ENCODE measurements around the gene FERMT1.

DNA sequence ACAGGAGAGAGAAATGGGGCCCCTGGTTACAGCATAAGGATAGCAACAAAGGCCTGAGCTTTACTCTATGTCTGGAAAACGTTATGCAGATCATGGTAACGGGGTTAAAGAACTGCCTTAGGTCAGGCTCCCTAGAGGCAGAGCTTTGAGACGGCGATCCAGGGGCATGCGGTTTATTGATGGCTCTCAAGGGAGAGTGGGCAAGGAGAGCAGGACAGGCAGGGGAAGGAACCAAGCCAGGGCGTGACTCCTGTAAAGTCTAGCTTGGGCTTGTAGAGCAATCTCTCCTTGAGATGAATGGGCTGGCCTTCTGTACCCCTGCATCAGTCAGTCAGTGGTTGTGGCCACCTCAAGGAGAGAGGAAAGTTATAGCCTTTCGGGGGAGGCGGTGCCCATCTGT, 12.5 kb upstream of the FERMT1 start:
- TF ChIP-seq POLR2A (IDR thresholded peaks at IDR 0.05): no peak
- TF ChIP-seq, protein P1, sequence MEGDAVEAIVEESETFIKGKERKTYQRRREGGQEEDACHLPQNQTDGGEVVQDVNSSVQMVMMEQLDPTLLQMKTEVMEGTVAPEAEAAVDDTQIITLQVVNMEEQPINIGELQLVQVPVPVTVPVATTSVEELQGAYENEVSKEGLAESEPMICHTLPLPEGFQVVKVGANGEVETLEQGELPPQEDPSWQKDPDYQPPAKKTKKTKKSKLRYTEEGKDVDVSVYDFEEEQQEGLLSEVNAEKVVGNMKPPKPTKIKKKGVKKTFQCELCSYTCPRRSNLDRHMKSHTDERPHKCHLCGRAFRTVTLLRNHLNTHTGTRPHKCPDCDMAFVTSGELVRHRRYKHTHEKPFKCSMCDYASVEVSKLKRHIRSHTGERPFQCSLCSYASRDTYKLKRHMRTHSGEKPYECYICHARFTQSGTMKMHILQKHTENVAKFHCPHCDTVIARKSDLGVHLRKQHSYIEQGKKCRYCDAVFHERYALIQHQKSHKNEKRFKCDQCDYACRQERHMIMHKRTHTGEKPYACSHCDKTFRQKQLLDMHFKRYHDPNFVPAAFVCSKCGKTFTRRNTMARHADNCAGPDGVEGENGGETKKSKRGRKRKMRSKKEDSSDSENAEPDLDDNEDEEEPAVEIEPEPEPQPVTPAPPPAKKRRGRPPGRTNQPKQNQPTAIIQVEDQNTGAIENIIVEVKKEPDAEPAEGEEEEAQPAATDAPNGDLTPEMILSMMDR (IDR thresholded peaks at IDR 0.05): no peak
